ENCODE results near the gene MARCKS. TPM values are rescaled to one million over a fixed set of nuclear protein-coding genes. Genes with fewer than 3 reads are reported as not detected.

Gene MARCKS
- total RNA-seq, 4 donors from 2014 or later = 64.2 to 118 (median 90.5) TPM

DNA sequence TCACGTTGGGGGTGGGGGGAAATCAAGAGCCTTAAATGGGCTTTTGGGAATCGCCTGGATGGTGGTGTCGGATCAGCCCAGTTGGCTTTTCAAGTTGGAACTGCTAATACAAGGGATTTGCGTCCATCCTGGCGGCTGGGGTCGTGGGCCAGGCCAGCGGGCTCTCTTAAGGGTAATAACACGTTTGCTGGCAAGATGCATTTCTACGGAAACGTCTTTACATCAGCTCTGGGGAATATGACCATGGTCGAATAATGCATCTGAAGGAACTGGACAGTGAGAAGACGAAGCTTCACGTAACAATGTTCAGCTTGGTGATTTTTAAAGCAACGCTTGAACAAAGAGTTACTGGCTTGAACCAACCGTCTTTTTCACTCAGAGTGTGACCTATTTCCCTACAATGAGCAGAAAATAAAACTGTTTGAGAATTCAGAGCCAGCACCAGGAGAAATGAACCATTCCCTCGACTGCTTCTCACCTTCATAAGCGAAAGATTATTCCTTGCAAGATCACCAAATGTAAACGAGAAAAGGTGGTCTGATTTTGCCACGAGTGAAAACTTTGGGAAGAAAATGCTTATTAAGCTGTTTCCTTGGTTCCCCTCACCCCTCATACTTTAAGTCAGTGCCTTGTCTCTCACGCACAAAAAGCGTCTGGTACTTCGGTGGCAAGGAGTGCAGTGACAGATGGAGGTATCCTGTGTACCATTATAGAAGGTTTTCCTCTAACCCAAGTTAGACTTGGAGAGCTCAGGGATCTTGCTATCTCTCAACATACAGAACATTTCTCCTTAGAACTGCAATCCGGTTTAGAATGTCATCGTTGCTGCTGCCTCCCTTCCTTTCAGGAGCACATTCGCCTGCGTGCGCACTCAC, 1.4 kb upstream of the MARCKS start:
- Histone ChIP-seq H3K36me3 (no peaks in the 10 kb centered on the region), H3K27ac (peak overlapping the region; percentile 91 to 98 (median 96)), H3K27me3 (no peaks in the 10 kb centered on the region), H3K9me3 (no peaks in the 10 kb centered on the region), H3K4me1 (peaks cover 0 to 21% (median 9%) of the 10 kb centered on the region in 4 donors), H3K4me3 (peak overlapping the region; percentile 56 to 75 (median 74))
- 1% methylated on average over 10 to 27 of the region's 27 CpGs for WGBS, 2 donors (ENCODE audit: low coverage in 1 of 2)
- peak; percentile 39 for DNase-seq
- intact Hi-C loops (cut with DNase I; ENCODE audit: low total_unique reads) (loop anchor here (5.0 to 10.0 kb wide), 4 partner anchors 293 to 551 kb away; no protein-coding TSS in a partner anchor), in situ Hi-C loops (cut with MboI; ENCODE audit: low pct_ligation_motif_present in 1 of 4, low pct_unique_long_range_greater_than_20kb in 1 of 4, low sequenced_read_pairs in 3 of 4) (loop anchor here in 3 of 4 donors (25.0 kb wide), 3 partner anchors 218 to 543 kb away; no protein-coding TSS in a partner anchor)
- TF ChIP-seq, protein P1, sequence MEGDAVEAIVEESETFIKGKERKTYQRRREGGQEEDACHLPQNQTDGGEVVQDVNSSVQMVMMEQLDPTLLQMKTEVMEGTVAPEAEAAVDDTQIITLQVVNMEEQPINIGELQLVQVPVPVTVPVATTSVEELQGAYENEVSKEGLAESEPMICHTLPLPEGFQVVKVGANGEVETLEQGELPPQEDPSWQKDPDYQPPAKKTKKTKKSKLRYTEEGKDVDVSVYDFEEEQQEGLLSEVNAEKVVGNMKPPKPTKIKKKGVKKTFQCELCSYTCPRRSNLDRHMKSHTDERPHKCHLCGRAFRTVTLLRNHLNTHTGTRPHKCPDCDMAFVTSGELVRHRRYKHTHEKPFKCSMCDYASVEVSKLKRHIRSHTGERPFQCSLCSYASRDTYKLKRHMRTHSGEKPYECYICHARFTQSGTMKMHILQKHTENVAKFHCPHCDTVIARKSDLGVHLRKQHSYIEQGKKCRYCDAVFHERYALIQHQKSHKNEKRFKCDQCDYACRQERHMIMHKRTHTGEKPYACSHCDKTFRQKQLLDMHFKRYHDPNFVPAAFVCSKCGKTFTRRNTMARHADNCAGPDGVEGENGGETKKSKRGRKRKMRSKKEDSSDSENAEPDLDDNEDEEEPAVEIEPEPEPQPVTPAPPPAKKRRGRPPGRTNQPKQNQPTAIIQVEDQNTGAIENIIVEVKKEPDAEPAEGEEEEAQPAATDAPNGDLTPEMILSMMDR (IDR thresholded peaks at IDR 0.05) = no peak
- TF ChIP-seq POLR2A (IDR thresholded peaks at IDR 0.05) (peak; percentile 49), EP300 (IDR thresholded peaks at IDR 0.05; ENCODE audit: low read depth) (no peak), POLR2AphosphoS5 (IDR thresholded peaks at IDR 0.05) (peak; percentile 44 to 54 (median 44))

DNA sequence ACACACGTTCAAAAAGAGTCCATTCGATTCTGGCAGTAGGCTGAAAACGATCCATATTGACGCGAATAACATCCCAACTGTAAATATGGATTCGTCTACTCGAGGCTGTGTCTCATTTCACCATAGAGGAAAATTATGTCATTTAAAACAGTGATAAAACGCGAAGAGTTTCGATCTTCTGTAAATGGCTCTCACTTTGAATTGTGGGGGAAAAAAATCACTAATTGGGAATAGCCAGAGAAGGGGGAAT, 845 bp upstream of the MARCKS start:
- H3K4me3 ChIP-seq = peak overlapping the region; percentile 37 to 75 (median 74)
- peaks cover 0 to 22% (median 10%) of the 10 kb centered on the region in 4 donors for H3K4me1 ChIP-seq
- TF ChIP-seq, protein P1 (IDR thresholded peaks at IDR 0.05) = no peak
- TF ChIP-seq POLR2AphosphoS5 (IDR thresholded peaks at IDR 0.05) = no peak
- no peak for TF ChIP-seq EP300 (IDR thresholded peaks at IDR 0.05; ENCODE audit: low read depth)
- no peak for TF ChIP-seq POLR2A (IDR thresholded peaks at IDR 0.05)
- H3K36me3 ChIP-seq = no peaks in the 10 kb centered on the region
- peak overlapping the region; percentile 91 to 98 (median 96) for H3K27ac ChIP-seq
- H3K9me3 ChIP-seq = no peaks in the 10 kb centered on the region
- in situ Hi-C loops (cut with MboI; ENCODE audit: low pct_ligation_motif_present in 1 of 4, low pct_unique_long_range_greater_than_20kb in 1 of 4, low sequenced_read_pairs in 3 of 4) (loop anchor here in 3 of 4 donors (25.0 kb wide), 3 partner anchors 219 to 544 kb away; no protein-coding TSS in a partner anchor), intact Hi-C loops (cut with DNase I; ENCODE audit: low total_unique reads) (loop anchor here (5.0 to 10.0 kb wide), 4 partner anchors 294 to 551 kb away; no protein-coding TSS in a partner anchor)
- no peak for DNase-seq
- 0% methylated on average over 8 to 10 of the region's 10 CpGs for WGBS, 2 donors (ENCODE audit: low coverage in 1 of 2)
- no peaks in the 10 kb centered on the region for H3K27me3 ChIP-seq

DNA sequence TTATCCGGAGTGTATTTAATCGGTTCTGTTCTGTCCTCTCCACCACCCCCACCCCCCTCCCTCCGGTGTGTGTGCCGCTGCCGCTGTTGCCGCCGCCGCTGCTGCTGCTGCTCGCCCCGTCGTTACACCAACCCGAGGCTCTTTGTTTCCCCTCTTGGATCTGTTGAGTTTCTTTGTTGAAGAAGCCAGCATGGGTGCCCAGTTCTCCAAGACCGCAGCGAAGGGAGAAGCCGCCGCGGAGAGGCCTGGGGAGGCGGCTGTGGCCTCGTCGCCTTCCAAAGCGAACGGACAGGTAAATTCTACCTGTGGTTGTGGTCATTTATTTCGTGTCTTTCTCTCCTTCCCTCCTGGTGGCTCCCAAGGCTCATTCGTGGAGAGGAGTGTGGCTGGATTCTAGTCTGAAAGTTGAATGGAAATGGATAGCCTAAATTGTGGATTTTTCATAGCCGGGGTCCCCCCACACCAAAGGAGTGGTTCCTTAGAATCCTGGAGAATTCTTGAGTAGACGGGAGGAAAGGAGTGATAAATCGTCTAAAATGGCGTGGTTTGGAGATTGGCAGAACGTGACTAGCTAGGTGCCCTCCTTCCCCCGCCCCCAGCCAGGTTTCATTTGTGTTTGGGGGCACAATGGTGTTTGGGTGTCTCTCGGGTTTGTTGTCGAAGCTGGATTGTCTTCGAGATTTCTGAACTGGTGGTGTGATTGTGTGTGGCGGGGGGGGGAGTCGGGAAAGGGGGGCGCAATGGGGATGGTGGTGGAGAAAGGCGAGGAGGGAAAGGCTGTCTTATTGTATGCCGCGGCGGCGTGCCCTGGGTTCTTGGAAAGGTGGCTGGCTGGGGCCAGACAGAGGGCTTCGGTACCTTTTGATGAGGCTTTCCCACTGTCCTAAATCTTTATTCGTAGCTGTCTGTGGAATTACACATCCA, 673 bp downstream of the MARCKS start:
- H3K9me3 ChIP-seq = no peaks in the 10 kb centered on the region
- intact Hi-C loops (cut with DNase I; ENCODE audit: low total_unique reads) (loop anchor here (5.0 to 10.0 kb wide), 4 partner anchors 296 to 553 kb away; no protein-coding TSS in a partner anchor), in situ Hi-C loops (cut with MboI; ENCODE audit: low pct_ligation_motif_present in 1 of 4, low pct_unique_long_range_greater_than_20kb in 1 of 4, low sequenced_read_pairs in 3 of 4) (loop anchor here in 3 of 4 donors (25.0 kb wide), 3 partner anchors 221 to 546 kb away; no protein-coding TSS in a partner anchor)
- no peaks in the 10 kb centered on the region for H3K27me3 ChIP-seq
- TF ChIP-seq EP300 (IDR thresholded peaks at IDR 0.05; ENCODE audit: low read depth) (no peak), POLR2AphosphoS5 (IDR thresholded peaks at IDR 0.05) (no peak), POLR2A (IDR thresholded peaks at IDR 0.05) (no peak)
- TF ChIP-seq, protein P1 (IDR thresholded peaks at IDR 0.05) = peak in 1 of 5 experiments; percentile 15
- H3K27ac ChIP-seq = peak overlapping the region; percentile 91 to 98 (median 96)
- no peaks in the 10 kb centered on the region for H3K36me3 ChIP-seq
- 1% methylated on average over 43 of the region's 43 CpGs; no CpG with 5 or more reads in 1 of the 2 donors for WGBS, 2 donors (ENCODE audit: low coverage in 1 of 2)
- peaks cover 0 to 34% (median 14%) of the 10 kb centered on the region in 4 donors for H3K4me1 ChIP-seq
- peak; percentile 54 for DNase-seq
- peak overlapping the region; percentile 73 to 82 (median 74) for H3K4me3 ChIP-seq

Data from transverse colon (tissue), 4 donors.